SHP77 (cell line): ENCODE data around the gene SLC16A3.
"Not testable (repeated sequence)": the region's sequence is repeated elsewhere in the genome, so short reads cannot be mapped to it uniquely, and the experiment has no call there.

Source experiments
- DNase-seq, 2 experiments: peaks; one replicate each; lab custom pipeline; 2025; lab: John Stamatoyannopoulos, UW

Gene SLC16A3

DNA sequence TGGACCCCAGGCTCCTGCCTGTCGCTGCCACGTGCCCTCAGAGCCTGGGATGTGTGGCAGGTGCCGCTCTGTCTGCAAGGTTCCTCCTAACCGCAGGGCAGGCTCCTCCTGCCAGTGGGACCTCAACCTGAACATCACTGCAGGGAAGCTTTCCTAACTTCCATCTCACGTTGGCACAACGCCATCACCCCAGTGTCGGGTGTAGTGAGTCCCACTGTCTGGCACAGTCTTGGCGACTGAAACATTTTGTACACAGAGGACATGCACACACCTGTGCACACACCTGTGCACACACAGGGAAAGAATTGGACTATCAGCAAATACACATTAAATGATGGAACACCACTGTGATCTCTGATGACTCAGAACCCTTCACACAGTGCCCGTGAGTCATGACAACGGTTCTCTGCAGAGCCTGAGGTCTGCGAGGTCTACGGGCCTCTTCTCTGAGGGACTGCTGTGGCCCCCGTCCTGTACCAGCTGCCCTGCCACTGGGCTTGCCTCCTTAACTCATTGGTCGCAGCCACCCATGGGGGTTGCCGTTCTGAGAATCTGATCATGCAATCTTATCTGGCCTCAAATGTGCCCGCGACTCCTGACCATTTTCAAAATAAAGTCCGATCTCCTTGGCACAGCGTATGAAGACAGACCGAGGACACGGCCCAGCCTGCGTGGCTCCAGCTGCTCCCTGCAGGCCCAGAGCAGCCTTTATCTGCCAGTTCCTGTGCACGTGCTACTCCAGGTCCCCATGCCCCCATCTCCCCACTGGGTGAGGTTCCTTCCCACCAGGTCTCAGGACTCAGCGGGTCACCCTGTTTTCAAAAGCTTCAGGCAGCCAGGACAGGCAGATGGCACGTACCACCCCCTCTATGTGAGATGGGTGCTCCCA, 23.8 kb upstream of the SLC16A3 start:
- peak; percentile 65 to 73 for DNase-seq

DNA sequence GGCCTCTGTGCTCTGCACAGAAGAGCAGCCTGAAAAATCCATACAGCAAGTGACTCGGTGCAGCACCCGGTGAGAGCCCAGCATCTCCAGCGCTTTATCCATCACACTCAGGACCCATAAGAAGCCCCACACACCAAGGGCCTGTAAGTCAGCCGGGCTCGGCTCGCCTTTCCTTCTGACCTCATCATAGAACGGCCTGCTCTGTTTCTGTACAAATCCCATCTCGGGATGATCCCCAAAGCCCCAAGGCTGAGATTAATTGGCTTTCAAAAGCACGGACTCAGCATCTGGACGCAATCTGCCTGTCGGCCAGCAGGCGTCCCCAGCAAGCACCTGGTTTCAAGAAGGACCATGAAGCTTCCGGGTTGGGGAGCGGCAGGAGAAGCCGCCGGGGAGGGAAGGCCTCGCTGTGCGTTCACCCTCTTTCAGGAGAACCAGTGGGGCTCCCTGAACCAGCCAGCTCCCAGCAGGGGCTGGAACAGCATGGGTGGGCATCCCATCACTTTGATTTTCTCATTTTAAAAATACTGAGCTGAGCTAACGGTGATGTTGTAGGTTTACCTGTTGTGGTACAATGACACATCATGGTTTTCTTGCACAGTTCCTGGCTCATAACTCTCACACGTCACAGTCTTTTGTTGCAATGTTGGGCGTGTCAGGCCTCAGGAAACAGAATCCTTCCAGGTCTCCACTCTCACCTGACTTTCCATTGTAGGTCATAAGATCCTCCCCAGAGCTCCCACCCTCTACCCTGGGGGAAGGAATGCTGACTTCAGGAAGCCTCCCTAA, 22.9 kb upstream of the SLC16A3 start:
- peak; percentile 87 to 94 for DNase-seq

DNA sequence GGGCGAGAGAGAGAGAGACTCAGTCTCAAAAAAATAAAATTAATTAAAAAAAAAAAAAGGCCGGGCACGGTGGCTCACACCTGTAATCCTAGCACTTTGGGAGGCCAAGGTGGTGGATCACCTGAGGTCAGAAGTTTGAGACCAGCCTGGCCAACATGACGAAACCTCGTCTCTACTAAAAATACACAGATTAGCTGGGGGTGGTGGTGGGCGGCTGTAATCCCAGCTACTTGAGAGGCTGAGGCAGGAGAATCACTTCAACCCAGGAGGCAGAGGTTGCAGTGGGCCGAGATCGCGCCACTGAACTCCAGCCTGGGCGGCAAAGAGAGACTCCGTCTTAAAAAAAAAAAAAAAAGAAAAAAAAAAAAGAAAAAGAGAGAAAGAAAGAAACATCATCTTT, 18.2 kb upstream of the SLC16A3 start:
- not testable (repeated sequence) for DNase-seq

DNA sequence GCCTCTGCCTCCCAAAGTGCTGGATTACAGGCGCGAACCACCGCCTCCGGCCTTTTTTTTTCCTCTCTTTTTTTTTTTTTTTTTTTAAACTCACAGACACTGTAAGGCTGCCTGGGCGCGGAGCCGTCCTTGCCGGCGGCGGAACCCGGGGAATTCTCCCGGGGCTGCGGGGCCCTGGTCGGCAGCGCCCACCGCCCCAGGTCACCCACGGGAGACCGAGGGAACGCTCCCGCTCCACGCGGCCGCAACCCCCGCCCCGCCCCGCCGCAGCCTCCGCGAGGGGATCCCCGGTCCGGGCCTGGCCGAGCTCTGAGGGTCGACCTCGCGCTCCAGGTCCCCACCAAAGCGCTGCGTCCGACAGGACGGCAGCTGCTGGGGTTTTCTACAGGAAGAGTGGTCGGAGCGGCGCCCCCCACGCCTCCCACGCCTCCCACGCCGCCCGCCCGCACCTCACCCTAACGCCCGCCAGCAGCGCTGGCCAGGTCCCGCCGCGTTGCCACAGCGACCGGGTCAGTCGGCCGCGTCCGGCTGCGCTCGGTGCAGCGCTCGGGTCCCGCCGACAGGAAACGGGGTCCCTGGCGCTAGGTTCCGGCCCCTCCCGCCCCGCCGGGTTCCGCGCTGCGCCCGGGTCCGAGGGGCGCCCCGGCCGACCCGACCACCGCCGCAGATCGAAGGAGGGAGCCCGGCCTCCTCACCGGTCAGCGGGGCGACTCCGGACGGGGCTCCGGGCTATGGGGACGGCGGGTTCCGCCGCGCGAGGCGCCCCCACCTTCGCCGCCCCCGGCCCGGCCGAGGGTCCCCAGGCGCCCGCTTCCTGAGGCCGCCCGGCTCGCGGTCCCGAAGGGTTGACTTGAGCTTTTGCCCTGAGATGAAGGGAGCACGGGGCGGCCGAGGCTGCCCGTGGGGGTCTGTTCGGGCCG, 16.3 kb upstream of the SLC16A3 start, which contains the start of gene CCDC57:
Gene CCDC57, minus strand, starts transcription at position 512 of the 920 bp plus-strand sequence. CDS start 10,898 bp downstream, outside the sequence.
- DNase-seq, result peak; percentile 78 to 85

DNA sequence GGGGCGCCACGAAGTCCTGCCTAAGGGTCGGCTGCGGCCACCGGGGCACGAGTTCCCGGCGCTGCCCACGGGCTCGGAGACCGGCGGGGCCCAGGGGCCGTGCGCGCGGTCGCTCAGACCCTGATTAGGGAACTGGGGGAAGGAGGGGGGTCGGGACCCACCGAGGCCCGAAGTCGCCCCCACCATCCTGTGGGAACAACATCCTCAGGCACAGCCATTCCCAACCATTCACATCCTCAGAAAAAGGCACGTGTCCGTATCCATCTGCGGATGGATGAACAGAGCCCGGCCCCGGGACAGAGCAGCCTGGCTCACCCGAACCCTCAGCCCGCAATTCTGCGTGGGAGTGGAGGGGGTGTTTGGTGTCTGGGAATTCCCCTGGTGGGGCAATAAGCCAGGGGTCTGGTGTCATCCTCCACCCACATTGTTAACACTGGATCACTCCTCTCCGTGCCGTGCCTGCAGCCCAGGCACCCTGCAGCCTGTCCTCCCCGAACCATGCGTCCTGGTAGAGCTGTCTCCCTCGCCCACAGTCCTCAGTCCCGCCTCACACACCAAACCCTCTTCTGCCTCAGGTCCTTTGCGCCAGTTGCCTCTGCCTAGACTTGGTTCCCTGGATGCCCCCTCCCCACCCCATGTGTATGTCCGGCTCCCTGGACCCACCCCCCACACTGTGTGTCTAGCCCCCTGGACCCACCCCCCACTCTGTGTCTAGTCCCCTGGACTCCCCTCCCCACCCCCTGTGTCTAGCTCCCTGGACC, 15.4 kb upstream of the SLC16A3 start:
- DNase-seq, result peak; percentile 27 to 33

DNA sequence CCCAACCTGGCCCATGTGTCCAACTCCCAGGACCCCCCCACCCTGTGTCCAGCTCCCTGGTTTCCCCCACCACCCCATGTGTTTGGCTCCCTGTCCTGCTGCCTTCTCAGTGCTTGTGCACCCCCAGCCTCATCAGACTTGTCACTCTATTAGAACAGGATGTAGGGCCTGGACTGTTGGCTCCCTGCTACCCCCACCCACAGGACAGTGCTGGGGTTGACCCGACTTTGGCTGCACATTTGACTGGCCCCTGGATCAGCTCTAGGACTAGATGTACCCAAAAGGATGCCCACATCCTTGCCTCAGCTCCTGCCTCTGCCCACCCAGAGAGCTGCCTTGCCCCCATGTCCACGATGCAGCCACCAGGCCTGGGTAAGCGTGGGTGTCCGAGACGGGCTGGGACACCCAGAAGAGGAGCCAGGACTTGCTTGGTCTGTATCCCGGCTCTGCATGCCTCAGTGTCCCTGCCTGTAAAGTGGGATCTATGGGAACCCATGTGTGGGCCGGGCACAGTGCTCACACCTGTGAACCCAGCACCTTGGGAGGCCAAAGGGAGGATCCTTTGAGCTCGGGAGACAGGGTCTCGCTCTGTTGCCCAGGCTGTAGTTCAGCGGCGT, 14.7 kb upstream of the SLC16A3 start:
- no peak for DNase-seq

DNA sequence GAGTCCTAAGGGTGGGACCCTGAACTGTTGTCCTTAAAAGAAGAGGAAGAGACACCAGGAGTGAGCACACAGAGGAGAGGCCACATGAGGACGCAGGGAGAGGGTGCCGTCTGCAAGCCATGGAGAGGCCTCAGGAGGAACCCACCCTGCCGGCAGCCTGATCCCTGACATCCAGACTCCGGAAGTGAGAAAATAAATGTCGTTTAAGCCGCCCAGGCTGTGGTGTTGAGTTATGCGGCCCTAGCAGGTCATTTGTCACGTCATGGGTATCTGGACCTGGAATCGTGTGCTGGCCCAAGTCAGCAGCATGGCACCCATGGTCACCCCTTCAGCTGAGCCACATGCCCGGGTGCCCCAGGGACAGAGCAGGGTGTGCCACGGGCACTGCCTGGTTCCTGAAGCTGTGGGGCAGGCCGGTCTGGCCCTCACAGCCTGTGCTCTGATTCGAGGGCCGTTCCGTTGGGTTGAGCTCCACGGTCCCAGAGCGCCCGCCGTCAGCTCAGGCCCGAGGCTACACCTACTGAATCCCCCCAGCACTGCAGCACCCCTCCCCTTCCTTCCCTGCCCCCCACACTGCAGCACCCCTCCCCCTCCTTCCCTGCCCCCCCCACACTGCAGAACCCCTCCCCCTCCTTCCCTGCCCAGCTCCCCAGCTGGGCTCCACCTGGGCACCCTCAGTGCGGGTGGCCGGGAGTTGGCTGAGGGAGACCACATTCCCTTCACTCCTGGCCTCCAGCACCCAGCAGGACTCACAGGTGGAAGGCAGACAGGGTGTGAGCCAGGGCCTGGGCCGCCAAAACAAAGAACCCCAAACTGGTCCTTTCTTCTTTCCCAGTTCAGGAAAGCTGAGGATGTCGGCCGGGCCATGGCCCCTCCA, 13.5 kb upstream of the SLC16A3 start:
- no peak for DNase-seq

DNA sequence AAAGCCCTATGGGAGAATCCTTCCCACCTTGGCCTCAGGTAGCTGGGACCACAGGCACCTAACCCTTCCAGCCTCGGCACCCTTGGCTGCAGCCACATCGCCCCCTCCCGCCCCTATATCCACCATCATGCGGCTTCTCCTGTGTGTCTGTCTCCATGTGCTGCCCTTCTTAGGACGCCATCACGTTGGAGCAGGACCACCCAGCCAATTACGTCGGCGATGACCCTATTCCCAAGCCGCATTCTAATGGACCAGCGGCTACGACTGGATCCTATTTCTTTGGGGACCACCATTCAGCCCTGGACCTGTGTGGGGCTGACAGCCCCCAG, 12.9 kb upstream of the SLC16A3 start:
- no peak for DNase-seq

DNA sequence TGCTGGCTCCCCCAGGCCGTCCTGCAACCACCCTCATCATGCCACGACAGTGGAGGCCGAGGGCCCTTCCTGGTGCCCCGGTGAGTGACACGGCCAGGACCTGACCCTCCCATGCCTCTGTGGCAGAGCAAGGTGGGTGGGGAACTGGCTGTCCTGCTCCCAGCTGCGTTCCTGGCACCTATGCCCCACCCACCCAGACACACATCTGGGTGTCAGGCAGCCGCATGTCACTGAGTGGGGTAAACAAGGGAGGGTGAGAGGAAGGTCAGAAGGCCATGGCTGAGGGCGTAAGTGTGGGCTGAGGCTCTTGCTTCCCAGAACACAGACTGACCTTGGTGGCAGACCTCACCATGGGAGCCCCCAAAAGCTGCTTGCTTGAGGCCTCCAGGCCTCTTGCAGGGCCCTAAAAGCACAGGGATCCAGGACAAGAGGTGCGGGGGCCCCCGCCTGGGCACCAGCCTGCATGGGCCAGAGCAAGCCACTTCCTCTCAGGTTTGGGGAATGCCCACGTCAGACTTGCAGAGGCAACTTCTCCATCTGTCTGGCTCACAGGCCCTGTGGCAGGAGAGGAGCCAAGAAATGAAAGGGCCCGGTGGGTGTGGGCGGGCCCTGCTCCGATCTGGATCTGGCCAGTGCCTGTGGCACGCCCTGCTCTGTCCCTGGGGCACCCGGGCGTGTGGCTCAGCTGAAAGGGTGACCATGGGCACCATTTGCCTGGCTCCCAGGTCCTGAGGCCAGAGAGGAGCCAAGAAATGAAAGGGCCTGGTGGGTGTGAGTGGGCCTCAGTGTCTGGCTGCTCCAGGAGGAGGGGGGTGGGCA, 12.3 kb upstream of the SLC16A3 start:
- no peak for DNase-seq

DNA sequence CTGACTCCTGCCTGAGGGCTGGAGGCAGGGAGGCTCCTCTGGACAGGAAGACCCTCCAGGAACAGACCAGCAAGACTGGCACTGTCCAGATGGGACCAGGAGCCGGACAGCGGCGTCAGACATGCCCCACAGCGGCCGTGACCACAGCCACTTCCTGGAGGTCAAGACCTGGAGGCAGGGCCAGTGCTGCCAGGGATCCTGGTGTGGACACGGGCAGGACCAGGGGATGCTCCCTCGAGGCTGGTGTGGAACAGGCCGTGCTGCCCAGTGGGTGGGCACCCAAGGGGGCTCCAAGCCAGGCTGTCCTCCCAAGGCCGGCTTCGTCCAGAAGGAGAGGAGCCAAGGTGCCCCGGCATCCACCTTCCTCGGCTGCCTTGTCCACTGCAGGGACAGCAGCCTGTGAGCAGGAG, 11.7 kb upstream of the SLC16A3 start:
- no peak for DNase-seq

DNA sequence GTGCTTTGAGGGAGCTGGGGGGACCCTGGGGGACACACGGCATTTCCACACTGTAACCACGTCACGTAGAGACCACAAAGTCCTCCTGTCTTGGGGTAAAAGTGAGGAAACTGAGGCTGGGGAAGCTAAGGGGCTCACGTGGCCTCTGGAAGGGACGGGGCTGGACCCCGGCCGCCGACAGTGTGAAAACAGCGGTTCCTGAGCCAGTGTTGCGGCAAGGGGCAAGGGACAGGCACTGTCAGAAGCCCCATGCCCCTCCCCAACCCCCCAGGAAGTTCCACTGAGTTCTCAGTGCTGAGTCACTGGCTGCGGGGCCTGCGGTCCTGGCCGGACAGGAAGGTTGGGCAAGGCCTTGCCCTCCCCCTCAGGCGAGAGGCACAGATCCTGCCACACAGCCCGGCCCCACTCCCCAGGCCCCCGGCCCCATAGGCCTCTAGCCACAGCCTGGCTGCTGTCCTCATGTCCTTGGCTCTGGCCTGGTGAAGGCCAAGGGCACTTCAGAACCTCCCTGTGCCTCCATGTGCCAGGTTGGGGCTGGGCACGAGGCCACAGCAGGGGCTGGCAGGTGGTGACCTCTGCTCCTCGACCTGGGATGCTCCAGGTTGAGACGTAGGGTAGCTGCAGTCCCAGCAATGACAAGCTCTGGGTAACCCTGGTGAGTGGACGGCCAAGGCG, 11.2 kb upstream of the SLC16A3 start:
- DNase-seq, result no peak

DNA sequence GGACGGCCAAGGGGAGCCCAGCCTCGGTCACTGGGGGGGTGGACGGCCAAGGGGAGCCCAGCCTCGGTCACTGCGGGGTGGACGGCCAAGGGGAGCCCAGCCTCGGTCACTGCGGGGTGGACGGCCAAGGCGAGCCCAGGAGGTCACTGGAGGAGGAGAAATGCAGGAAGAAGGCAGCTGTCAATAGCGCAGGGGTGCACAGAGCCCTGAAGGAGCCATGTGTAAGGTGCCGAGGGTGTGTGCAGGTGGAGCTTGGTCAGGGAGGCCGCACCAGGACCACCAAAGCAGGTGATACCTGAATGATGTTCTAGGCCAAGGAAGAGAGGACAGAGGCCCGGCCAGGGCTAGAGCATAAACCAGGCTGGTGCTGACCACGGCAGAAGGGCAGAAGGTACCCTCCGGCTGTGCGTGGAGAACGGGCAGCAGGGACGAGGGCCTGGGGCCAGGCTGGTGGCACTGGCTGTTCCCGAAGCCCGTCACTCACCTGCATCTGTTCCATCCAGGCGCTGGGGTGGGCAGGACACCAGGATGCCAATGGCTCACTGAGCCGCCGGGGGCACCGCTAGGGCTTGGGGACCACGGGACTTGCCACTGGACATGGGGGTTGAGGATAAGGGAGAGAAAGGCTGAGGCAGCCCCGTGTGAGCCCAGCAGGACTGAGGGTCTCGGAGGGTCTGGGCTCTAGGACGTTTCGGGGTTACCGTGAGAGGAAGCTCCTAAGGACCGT, 10.3 kb upstream of the SLC16A3 start:
- DNase-seq, result no peak

DNA sequence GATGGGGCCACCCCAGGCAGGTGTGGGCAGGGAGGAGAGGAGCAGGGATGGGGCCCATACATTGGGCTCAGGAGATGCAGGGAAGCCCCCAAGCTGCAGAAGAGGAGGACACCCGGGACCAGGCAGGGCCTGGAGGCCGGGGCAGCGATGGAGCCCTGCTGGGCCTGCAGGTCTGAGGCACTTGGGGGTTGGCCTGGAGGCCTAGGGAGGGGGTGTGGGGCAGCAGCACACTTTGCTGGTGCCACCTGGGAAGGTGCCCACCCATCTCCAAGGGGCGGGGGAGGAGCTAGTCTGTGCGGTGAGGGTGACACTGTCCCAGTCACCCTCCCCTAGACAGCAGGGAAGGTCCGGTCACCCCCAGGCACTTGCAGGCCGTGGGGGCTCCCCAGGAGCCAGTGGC, 9.8 kb upstream of the SLC16A3 start:
- no peak for DNase-seq

DNA sequence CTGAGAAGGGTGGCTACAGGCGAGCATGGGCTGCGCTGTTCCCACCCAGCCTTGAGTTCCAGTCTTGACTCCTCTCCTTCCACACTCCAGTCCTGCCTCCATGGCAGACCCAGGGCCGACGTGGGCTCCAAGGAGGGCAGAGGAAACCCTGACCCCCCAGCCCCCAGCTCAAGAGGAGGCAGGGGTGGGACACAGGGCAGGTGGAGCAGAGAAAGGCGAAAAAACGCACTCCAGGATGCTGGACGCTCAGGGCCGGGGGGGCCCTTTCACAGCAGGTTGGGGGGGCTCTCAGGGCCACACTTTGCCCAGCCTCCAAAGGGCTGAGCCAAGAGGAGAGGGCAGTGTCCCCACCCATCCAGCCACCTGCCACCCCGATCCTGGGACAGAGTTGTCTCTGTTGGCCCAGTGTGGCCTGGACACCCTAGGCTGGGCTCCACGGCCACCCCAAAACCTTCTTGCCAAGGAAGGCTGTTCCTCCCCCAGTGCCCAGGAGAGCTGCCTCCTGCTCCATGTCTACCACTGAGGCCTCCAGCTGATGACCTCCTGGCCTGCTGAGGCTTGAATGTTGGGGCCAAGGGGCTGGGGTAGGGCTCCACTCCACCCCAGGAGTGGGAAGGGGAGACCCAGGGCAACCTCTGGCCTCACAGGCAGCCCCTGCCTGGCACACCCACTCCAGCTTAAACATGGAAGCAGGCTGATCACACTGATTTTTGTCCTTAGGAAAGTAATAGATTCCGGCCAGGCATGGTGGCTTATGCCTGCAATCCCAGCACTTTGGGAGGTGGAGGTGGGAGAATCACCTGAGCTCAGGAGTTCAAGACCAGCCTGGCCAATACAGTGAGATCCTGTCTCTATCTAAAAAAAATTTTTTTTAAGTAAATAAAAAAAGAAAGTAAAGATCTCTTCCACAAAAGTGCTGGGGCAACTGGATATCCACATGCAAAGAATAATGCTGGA, 8.8 kb upstream of the SLC16A3 start:
- DNase-seq, result no peak

DNA sequence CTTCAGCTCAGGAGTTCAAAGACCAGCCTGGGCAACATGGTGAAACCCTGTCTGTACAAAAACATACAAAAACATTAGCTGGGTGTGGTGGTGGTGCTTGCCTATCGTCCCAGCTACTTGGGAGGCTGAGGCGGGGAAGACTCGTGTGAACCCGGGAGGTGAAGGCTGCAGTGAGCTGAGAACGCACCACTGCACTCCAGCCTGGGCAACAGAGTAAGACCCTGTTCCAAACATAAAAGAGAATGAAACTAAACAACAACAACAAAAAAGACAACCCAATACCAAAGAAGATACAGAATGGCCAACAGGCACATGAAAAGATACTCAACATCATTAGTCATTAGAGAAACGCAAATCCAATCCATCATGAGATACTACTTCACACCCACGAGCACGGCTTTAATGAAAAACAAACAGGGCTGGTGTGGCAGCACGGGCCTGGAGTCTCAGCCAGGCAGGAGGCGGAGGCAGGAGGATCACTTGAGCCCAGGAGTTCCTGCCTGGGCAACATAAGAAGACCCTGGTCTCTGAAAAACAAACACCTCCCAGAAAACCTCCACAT, 7.4 kb upstream of the SLC16A3 start:
- no peak for DNase-seq

DNA sequence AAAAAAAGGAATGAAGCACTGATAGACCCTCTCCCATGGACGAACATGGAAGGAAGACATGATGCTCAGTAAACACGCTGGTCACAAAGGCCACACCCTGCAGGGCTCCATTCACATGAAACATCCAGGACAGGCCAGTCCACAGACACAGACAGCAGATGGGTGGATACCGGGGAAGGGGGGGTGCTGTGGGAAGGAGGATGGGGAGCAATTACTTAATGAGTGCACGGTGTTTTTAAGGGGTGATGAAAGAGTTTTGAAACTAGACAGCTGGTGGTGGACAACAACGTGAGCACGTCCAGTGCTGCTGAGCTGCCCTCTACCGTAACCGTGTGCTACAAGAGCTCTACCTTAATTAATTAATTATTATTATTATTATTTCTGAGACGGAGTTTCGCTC, 6.0 kb upstream of the SLC16A3 start:
- no peak for DNase-seq
